ENCODE results near the gene RPL39L.
"Not testable (repeated sequence)": the region's sequence is repeated elsewhere in the genome, so short reads cannot be mapped to it uniquely, and the experiment has no call there.

Gene RPL39L

DNA sequence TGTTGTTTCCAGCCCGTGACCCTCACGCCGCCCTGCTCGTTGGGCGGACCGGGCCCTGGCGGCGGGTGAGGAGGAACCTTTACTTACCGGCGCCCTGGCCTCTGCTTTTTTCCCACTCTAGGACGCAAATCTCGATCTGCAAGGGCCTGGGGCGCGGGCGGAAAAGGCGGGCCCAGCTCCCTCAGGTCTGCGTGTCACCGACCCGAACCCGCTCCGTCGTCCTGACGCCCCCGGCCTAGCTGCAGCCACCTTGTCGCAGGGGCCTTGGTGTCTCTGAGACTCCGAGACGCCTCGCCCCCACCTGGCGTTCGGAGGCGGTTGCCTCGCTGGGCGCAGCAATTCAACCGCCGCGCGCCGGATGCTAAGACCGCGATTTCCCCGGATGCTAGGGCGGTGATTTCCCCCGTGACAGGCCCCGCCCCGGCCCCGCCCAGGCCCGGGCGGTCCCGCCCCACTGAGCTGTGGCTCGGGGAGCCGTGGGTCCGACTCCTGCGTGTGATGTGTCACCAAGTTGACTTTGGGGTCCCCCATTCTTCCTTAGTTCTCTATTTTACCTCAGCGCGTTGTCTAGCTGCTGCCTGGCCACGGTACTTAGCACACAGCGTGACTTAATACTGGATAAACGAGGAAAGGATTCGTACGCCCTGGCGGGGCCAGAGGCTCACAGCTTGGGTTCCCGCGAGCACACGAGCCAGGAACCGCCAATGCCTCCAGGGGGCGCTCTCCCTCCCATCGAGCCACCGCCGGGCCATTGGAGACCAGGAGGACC lies at the start of gene RPL39L:
Gene RPL39L, minus strand, starts transcription at position 371 of the 769 bp plus-strand sequence. CDS start 18,196 bp downstream, outside the sequence.
- DNase-seq (ENCODE audit: low read depth): peak; percentile 81

GRCh38 chr3:187188931-187189330 lies 49.6 kb upstream of the RPL39L start:
- DNase-seq (ENCODE audit: low read depth): no peak

DNA sequence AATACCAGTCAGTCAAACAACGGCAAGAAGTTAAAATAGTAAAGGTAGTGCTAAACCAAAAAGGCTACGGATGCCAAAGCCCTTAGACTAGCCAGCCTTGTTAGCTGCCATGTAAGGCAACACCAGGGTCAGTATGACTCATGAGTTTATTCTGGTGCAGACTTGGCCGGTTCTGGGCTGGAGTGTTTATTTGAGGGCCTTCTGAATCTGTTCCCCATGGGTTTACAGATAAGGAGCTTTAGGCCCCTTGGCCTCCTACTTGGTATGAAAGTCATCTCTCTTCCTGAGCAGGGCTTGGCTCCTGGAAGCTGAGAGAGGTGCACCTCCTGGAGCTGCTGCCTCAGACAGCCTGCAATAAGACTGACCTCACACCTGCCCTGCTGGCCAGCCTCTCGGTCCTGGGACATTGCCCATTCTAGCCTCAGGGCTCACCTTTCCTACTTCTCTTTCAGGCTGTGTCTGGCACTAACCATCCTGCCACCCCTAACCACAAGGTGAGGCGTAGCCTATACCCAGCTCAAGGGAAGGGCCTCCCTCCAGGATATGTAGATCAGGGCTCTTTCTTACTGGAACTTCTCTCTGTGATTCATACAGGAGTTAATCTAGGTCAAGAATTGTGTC lies 47.6 kb upstream of the RPL39L start:
- no peak for DNase-seq (ENCODE audit: low read depth)

- DNase-seq (ENCODE audit: low read depth): no peak
These were observed 47.1 kb upstream of the RPL39L start for GRCh38 chr3:187186375-187186774.

- DNase-seq (ENCODE audit: low read depth): no peak
These were observed 46.5 kb upstream of the RPL39L start for GRCh38 chr3:187185759-187186158.

- no peak for DNase-seq (ENCODE audit: low read depth)
These were observed 44.6 kb upstream of the RPL39L start for GRCh38 chr3:187183903-187184302.

- DNase-seq (ENCODE audit: low read depth): no peak
These were observed 44.0 kb upstream of the RPL39L start for GRCh38 chr3:187183210-187183862.

- no peak for DNase-seq (ENCODE audit: low read depth)
These were observed 42.3 kb upstream of the RPL39L start for GRCh38 chr3:187181454-187182170.

- DNase-seq (ENCODE audit: low read depth): no peak
These were observed 33.6 kb upstream of the RPL39L start for GRCh38 chr3:187172929-187173328.

- not testable (repeated sequence) for DNase-seq (ENCODE audit: low read depth)
These were observed 31.6 kb upstream of the RPL39L start for GRCh38 chr3:187170911-187171310.

DNA sequence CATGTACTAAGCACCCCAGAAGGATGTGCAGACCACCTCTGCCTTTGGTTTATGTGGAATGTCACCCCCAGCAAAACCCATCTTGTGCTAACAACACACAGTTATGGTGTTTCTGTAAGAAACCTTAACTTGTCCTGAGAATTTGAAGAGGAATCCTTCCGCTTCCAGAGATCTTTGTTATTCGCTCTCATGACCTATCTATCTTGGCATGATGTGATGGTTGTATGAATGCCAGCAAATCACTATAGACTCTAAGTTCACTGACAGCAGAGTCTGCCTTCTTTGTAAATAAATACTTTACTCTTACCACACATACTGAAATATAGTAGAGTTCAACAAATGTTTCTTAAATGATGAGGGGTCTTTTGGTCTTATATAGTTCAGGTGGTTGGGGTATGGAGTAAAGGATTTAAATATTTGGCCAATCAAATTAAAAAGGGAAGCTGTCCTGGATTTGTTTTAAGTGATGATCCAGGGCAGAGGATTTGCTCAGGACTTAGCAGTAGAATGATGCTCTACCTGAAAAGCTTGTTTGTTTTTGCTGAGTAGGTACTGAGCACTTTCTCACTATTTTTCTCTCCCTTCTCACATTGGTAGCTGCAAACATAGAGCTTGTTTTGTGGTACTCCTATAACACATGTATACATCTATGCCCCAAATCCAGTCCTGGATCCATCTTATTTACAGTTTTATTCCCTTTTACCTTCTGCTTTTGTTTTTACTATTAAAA lies 30.1 kb upstream of the RPL39L start:
- no peak for DNase-seq (ENCODE audit: low read depth)

DNA sequence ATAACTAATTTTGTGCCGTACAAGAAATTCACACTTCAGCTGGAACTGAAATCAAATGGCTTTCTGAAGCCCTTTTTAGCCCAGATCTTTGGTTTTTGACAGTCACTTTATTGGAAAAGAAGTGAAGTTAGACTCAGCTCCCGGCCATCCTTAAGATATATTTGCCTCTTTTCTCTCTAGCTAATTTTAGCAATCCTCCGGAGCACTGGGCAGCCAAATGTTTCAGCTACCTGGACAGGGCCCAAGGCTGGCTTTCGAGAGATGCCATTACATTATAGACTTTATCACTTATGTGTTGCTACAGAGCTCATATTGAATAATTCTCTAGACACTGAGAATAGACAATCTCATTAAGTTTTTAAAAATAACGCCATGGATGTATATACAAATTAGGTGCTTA lies 28.5 kb upstream of the RPL39L start:
- DNase-seq (ENCODE audit: low read depth): no peak

DNA sequence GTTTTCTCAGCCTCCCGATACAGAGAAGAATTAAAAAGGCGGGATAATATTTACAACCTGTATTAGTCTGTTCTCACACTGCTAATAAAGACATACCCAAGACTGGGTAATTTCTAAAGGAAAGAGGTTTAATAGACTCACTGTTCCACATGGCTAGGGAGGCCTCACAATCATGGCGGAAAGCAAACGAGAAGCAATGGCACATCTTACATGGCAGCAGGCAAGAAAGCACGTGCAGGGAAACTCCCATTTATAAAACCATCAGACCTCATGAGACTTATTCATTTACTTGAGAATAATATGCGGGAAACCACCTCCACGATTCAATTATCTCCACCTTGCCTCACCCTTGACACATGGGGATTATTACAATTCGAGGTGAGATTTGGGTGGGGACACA lies 27.5 kb upstream of the RPL39L start:
- DNase-seq (ENCODE audit: low read depth): no peak

- DNase-seq (ENCODE audit: low read depth): peak; percentile 4
These were observed 25.8 kb upstream of the RPL39L start for GRCh38 chr3:187165144-187165543.

GRCh38 chr3:187162265-187162953 lies 23.1 kb upstream of the RPL39L start:
- no peak for DNase-seq (ENCODE audit: low read depth)

GRCh38 chr3:187161556-187161955 lies 22.3 kb upstream of the RPL39L start:
- no peak for DNase-seq (ENCODE audit: low read depth)

DNA sequence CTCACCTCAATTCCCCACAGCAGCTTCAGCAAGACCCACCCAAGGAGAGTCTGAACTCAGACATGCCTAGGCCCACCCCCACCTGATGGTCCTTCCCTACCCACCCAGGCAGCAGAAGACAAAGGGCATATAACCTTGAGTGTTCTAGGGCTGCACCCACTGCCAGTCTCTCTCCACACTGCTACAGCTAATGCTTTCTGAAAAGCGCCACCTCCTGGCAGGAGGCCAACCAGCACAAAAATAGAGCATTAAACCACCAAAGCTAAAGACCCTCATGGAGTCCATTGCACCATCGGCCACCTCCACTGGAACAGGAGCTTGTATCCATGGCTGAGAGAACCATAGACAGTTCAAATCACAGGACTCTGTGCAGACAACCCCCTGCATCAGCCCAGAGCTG lies 11.3 kb upstream of the RPL39L start:
- DNase-seq (ENCODE audit: low read depth): peak; percentile 33

DNA sequence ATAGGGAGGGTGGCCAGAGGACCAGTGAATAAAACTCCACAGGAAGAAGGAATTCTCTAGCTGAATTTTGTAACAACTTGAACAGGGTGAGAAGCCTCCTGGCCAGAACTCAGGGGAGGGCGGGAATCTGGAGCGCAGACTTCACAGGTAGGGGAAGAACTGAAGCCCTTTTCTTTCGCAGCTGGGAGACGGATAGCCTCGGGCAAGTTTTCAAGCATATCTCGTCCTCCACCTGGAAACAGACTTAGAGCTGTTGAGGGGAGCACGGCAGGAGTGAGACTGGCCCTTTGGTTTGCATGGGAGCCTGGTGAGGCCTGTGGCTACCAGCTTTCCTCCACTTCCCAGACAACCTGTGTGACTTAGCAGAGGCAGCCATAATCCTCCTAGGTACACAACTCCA lies 10.9 kb upstream of the RPL39L start:
- DNase-seq (ENCODE audit: low read depth): no peak

DNA sequence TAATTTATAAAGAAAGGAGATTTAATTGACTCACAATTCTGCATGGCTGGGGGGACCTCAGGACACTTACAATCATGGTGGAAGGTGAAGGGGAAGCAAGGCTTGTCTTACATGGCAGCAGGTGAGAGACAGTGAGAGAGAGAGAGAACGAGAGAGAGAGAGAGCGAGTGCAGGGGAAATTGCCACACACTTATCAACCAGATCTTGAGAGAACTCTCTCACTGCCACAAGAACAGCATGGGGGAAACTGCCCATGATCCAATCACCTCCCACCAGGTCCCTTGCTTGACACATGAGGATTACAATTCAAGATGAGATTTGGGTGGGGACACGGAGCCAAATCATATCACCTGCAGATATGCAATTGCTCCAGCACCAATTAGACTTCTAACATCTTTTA lies 7.1 kb upstream of the RPL39L start:
- no peak for DNase-seq (ENCODE audit: low read depth)

GRCh38 chr3:187145149-187145895 lies 6.0 kb upstream of the RPL39L start:
- DNase-seq (ENCODE audit: low read depth): no peak

- no peak for DNase-seq (ENCODE audit: low read depth)
These were observed 578 bp upstream of the RPL39L start for GRCh38 chr3:187139895-187140253.

Data from T-helper 22 cell (primary cell).